Measurements from ENCODE around the gene CHD6. TPM values are rescaled to one million over a fixed set of nuclear protein-coding genes. Genes with fewer than 3 reads are reported as not detected.

The CHD6 gene
- 45.4 and 46.7 TPM in 2 replicates for total RNA-seq

GRCh38 chr20:41617902-41618806, at the start of gene CHD6:
CHD6 (minus strand) TSS chr20:41618377; CDS start chr20:41551337, 67,040 bp downstream.
- intact Hi-C loops (cut with micrococcal nuclease) = loop anchor here (1.0 to 10.0 kb wide), 10 partner anchors 75 to 1839 kb away; partner anchors contain the start of genes LPIN3, SRSF6 and ZHX3

GRCh38 chr20:41664584-41664983, 46.4 kb upstream of the CHD6 start:
- intact Hi-C loops (cut with micrococcal nuclease) = no loop called here

- intact Hi-C loops (cut with micrococcal nuclease) = no loop called here
Measured at GRCh38 chr20:41657655-41658054, 39.5 kb upstream of the CHD6 start.

- intact Hi-C loops (cut with micrococcal nuclease) = no loop called here
Measured at GRCh38 chr20:41655962-41656618, 37.9 kb upstream of the CHD6 start.

- intact Hi-C loops (cut with micrococcal nuclease) = no loop called here
Measured at GRCh38 chr20:41654884-41655283, 36.7 kb upstream of the CHD6 start.

- intact Hi-C loops (cut with micrococcal nuclease) = no loop called here
Measured at GRCh38 chr20:41654292-41654691, 36.1 kb upstream of the CHD6 start.

GRCh38 chr20:41650231-41650948, 32.2 kb upstream of the CHD6 start:
- intact Hi-C loops (cut with micrococcal nuclease) = no loop called here

- intact Hi-C loops (cut with micrococcal nuclease) = no loop called here
Measured at GRCh38 chr20:41649489-41649888, 31.3 kb upstream of the CHD6 start.

- intact Hi-C loops (cut with micrococcal nuclease) = no loop called here
Measured at GRCh38 chr20:41645372-41645771, 27.2 kb upstream of the CHD6 start.

GRCh38 chr20:41643504-41643938, 25.3 kb upstream of the CHD6 start:
- intact Hi-C loops (cut with micrococcal nuclease) = no loop called here

- intact Hi-C loops (cut with micrococcal nuclease) = no loop called here
Measured at GRCh38 chr20:41639630-41640029, 21.5 kb upstream of the CHD6 start.

GRCh38 chr20:41638456-41638855, 20.3 kb upstream of the CHD6 start:
- intact Hi-C loops (cut with micrococcal nuclease) = no loop called here

- intact Hi-C loops (cut with micrococcal nuclease) = no loop called here
Measured at GRCh38 chr20:41635158-41635557, 17.0 kb upstream of the CHD6 start.

GRCh38 chr20:41632896-41633295, 14.7 kb upstream of the CHD6 start:
- intact Hi-C loops (cut with micrococcal nuclease) = no loop called here

- intact Hi-C loops (cut with micrococcal nuclease) = no loop called here
Measured at GRCh38 chr20:41631826-41632225, 13.6 kb upstream of the CHD6 start.

GRCh38 chr20:41630846-41631245, 12.7 kb upstream of the CHD6 start:
- intact Hi-C loops (cut with micrococcal nuclease) = no loop called here

- intact Hi-C loops (cut with micrococcal nuclease) = no loop called here
Measured at GRCh38 chr20:41627611-41628244, 9.6 kb upstream of the CHD6 start.

GRCh38 chr20:41627001-41627495, 8.9 kb upstream of the CHD6 start:
- intact Hi-C loops (cut with micrococcal nuclease) = no loop called here

- intact Hi-C loops (cut with micrococcal nuclease) = no loop called here
Measured at GRCh38 chr20:41623625-41624375, 5.6 kb upstream of the CHD6 start.

- intact Hi-C loops (cut with micrococcal nuclease) = no loop called here
Measured at GRCh38 chr20:41622584-41622983, 4.4 kb upstream of the CHD6 start.

Measured in T-helper 1 cell treated with Interleukin-12 subunit alpha and Interleukin-12 subunit beta and Interleukin-4 antibody, amounts not matched to agents 30 ng/mL and 1 ng/mL, for 36 hours (primary cell).